GM12873 (cell line): ENCODE results near the gene GPR149.

ENCODE experiments used
- TF ChIP-seq, protein P1 (sequence below): IDR thresholded peaks from 2 replicates; pipeline ENCODE4 v1.5.1; 2012; ENCODE audit warnings: low read depth, mild to moderate bottlenecking, moderate library complexity, low read length, control low read depth; ENCODE audit not compliant: insufficient read depth; ENCODE audit errors: missing control alignments

GPR149 gene

DNA sequence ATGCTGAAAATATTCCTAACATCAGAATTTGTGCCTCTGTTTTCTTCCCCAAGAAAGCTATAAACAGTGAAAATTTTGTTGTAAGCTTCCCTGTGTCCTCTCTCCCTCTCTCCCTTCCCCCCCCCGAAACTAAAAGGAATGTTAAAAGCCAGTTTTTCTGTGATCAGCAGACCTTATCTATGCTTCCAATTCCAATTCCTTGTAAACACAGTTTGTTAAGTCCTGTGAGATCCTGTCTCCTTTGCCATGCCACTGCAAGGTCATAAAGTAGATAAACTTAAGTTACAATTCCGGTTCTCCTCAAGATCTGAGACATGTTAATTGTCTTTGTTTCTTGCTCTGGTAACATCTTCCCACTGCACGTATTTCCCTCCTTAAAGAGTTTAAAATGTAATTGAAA lies 62.8 kb downstream of the GPR149 start:
- TF ChIP-seq, protein P1, sequence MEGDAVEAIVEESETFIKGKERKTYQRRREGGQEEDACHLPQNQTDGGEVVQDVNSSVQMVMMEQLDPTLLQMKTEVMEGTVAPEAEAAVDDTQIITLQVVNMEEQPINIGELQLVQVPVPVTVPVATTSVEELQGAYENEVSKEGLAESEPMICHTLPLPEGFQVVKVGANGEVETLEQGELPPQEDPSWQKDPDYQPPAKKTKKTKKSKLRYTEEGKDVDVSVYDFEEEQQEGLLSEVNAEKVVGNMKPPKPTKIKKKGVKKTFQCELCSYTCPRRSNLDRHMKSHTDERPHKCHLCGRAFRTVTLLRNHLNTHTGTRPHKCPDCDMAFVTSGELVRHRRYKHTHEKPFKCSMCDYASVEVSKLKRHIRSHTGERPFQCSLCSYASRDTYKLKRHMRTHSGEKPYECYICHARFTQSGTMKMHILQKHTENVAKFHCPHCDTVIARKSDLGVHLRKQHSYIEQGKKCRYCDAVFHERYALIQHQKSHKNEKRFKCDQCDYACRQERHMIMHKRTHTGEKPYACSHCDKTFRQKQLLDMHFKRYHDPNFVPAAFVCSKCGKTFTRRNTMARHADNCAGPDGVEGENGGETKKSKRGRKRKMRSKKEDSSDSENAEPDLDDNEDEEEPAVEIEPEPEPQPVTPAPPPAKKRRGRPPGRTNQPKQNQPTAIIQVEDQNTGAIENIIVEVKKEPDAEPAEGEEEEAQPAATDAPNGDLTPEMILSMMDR, result no peak

DNA sequence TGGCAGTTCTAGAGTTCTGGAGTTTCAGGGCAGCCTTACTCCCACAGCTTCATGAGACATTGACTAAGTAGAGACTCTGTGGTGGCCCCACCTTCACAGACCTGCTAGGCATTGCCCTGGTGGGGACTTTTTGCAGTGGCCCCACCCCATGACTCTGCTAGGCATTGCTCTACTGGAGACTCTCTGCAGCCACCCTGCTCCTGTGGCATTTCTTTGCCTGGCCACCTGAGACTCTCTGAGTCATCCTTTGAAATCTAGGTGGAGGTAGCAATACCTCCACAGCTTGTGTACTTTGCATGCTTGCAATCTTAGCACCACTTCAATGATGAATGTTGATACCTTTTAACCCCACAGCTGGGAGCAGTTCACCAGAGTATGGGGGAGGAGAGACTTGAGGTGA lies 65.1 kb downstream of the GPR149 start:
- TF ChIP-seq, protein P1, result no peak

DNA sequence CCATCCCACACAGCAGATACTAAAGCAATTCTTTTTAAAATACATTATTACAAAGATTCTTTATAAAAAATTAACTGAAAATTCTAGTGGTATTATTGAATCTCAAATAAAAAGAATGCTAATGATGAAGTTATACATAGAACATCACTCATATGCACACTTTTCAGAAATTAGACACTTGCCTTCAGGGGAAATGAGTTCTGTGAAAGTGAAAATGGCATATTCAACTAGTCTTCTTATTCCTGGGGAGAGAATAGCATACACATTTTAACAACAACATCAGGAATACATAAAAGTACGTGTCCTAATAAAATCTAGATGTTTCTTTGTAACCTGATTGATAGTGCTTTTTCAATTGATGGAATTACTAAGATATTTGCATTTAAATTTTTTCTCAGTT lies 68.9 kb downstream of the GPR149 start:
- TF ChIP-seq, protein P1, result no peak

DNA sequence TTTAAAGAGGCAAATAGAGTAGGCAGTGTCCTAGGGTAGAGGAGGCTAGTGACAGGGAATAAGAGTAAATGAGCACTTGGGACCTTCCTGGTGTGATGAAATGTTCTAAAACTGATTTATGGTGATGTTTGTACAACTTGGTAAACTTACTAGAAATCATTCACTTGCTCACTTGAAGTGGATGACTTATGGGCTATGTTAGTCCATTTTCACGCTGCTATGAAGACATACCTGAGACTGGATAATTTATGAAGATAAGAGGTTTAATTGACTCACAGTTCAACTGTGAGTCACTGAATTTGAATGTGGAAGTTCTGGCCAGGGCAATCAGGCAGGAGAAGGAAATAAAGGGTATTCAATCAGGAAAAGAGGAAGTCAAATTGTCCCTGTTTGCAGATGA lies 74.0 kb downstream of the GPR149 start:
- TF ChIP-seq, protein P1, result no peak

DNA sequence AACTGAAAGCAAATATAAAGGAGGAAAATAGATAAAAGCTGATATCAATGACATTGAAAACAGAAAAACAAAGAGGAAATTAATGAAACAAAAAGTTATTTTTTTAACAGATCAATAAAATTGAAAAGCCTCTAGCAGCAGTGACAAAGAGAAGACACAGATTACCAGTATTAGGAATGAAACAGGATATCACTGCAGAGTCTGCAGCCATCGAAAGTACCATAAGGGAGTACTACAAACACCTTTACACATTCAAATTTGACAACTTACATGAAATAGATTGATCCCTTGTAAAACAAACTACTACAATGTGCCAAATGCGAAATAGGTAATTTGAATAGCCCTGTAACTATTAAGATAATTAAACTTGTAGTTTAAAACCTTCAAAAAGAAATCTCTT lies 80.8 kb downstream of the GPR149 start:
- TF ChIP-seq, protein P1, result no peak

DNA sequence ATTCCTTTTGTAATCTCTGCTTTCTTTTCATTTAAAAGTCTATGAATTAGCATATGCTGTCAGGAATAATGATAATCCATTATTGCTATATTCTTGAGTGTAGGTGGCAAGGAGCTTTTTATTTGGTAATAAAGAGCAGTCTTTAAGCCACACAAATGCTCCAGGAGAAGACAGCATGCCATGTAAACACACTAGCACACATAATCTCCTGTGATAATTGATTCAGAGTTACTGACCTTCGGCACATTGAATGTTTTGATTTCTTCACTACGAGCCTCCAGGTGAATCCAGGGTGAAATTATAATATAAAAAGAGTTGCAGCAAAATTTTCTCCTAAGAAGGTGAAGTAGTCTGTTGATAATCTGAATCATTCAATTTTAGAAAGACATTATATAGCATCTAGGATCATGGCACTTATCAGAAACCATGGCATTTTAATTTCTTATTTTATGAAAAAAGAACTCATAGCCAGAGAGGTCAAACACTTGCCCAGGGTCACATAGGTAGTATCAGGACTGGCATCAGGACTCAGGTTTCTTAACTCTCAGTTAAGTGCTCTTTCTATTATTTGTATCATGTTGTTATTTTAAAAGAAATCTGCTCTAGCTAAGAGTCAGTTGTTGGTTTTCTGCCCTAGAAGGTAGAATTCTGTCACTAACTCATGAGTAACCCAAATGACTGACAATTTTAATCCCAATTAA lies 84.4 kb downstream of the GPR149 start:
- TF ChIP-seq, protein P1, result no peak

DNA sequence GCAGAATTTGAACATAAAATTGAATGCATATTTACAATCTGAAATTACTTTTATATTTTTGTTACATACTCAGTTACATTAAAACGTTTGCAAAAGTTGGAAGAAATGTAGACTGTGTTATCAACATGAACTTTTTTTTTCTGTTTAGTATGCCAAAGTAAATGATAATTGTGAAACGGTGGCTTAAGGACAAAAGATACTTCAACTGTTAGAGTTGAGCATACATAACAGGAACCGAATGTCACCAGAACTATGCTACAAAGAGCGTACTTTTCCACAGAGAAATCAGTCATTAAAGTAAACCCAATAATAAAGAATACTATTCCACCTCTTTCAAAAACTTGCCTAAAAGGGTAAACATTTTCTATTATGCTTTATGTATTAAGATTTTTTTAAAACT lies 91.4 kb downstream of the GPR149 start:
- TF ChIP-seq, protein P1, result no peak
